Measurements from ENCODE around the gene ANAPC7.
"Not testable (repeated sequence)": the region's sequence is repeated elsewhere in the genome, so short reads cannot be mapped to it uniquely, and the experiment has no call there.

DNA sequence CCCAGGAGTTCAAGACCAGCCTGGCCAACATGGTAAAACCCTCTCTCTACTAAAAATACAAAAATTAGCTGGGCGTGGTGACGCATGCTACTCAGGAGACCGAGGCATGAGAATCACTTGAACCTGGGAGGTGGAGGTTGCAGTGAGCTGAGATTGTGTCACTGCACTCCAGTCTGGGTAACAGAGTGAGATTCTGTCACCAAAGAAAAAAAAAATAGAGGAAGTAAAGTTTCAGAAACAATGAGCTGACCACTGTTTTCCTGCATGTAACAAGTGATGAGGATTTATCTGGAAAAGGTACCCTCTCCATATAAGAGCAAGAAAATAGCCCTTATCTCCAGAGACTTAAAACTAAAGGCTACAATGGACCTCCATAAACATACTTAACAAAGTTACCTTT lies 13.6 kb upstream of the ANAPC7 start:
- TF ChIP-seq, protein P1, sequence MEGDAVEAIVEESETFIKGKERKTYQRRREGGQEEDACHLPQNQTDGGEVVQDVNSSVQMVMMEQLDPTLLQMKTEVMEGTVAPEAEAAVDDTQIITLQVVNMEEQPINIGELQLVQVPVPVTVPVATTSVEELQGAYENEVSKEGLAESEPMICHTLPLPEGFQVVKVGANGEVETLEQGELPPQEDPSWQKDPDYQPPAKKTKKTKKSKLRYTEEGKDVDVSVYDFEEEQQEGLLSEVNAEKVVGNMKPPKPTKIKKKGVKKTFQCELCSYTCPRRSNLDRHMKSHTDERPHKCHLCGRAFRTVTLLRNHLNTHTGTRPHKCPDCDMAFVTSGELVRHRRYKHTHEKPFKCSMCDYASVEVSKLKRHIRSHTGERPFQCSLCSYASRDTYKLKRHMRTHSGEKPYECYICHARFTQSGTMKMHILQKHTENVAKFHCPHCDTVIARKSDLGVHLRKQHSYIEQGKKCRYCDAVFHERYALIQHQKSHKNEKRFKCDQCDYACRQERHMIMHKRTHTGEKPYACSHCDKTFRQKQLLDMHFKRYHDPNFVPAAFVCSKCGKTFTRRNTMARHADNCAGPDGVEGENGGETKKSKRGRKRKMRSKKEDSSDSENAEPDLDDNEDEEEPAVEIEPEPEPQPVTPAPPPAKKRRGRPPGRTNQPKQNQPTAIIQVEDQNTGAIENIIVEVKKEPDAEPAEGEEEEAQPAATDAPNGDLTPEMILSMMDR (IDR thresholded peaks at IDR 0.05): not testable (repeated sequence)
- TF ChIP-seq, protein P2, sequence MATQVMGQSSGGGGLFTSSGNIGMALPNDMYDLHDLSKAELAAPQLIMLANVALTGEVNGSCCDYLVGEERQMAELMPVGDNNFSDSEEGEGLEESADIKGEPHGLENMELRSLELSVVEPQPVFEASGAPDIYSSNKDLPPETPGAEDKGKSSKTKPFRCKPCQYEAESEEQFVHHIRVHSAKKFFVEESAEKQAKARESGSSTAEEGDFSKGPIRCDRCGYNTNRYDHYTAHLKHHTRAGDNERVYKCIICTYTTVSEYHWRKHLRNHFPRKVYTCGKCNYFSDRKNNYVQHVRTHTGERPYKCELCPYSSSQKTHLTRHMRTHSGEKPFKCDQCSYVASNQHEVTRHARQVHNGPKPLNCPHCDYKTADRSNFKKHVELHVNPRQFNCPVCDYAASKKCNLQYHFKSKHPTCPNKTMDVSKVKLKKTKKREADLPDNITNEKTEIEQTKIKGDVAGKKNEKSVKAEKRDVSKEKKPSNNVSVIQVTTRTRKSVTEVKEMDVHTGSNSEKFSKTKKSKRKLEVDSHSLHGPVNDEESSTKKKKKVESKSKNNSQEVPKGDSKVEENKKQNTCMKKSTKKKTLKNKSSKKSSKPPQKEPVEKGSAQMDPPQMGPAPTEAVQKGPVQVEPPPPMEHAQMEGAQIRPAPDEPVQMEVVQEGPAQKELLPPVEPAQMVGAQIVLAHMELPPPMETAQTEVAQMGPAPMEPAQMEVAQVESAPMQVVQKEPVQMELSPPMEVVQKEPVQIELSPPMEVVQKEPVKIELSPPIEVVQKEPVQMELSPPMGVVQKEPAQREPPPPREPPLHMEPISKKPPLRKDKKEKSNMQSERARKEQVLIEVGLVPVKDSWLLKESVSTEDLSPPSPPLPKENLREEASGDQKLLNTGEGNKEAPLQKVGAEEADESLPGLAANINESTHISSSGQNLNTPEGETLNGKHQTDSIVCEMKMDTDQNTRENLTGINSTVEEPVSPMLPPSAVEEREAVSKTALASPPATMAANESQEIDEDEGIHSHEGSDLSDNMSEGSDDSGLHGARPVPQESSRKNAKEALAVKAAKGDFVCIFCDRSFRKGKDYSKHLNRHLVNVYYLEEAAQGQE (IDR thresholded peaks at IDR 0.05; ENCODE audit: insufficient read depth in 1 of 2, low read depth in 2 of 2, low read length in 1 of 2): not testable (repeated sequence)
- TF ChIP-seq POLR2AphosphoS5 (IDR thresholded peaks at IDR 0.05; ENCODE audit: low read depth, low read length); SIN3A (IDR thresholded peaks at IDR 0.05; ENCODE audit: borderline replicate concordance, insufficient read depth, low read depth, low read length): not testable (repeated sequence)

Data from Panc1 (cell line).